ENCODE measurements around the gene GPC5. TPM values are rescaled to one million over a fixed set of nuclear protein-coding genes. Genes with fewer than 3 reads are reported as not detected.

GPC5 gene
- total RNA-seq, 1 experiment from 2014 or later = 0.15 TPM

- H3K9me3 Mint-ChIP-seq = no peaks in the 10 kb centered on the region
- Histone ChIP-seq H3K23me2 (ENCODE audit: insufficient read length, low read depth, low read length, poor library complexity, severe bottlenecking) (no peaks in the 10 kb centered on the region), H4K91ac (ENCODE audit: insufficient read length, low read depth, low read length) (no peak overlapping the region), H2BK15ac (ENCODE audit: low read depth, low read length) (no peak overlapping the region), H2BK12ac (ENCODE audit: insufficient read length, low read depth, low read length) (no peak overlapping the region), H4K5ac (ENCODE audit: insufficient read length, low read depth, low read length) (no peak overlapping the region), H3K79me1 (ENCODE audit: insufficient read depth, low read depth, low read length, poor library complexity, severe bottlenecking) (no peaks in the 10 kb centered on the region), H3K27ac (ENCODE audit: insufficient read length, low read depth, low read length) (no peak overlapping the region), H3K56ac (ENCODE audit: insufficient read length, low read depth, low read length) (no peak overlapping the region), H2AFZ (ENCODE audit: low read length) (no peak overlapping the region), H3K9me3 (ENCODE audit: control insufficient read depth, low read depth, low read length) (no peaks in the 10 kb centered on the region), H2BK20ac (ENCODE audit: low read depth, low read length, poor library complexity, severe bottlenecking) (no peak overlapping the region), H3K9ac (ENCODE audit: extremely low read depth, insufficient read length, low read length) (no peak overlapping the region), H3K4me2 (ENCODE audit: insufficient read depth, insufficient read length, low read length) (no peak overlapping the region), H3K18ac (ENCODE audit: insufficient read length, low read depth, low read length) (no peak overlapping the region), H2AK5ac (ENCODE audit: insufficient read length, low read length) (no peak overlapping the region), H3K79me2 (ENCODE audit: insufficient read depth, low read length) (no peaks in the 10 kb centered on the region), H2BK5ac (ENCODE audit: insufficient read length, low read length) (no peak overlapping the region), H3K23ac (ENCODE audit: insufficient read length, low read depth, low read length) (no peak overlapping the region), H4K20me1 (ENCODE audit: control insufficient read depth, insufficient read depth, insufficient read length) (no peaks in the 10 kb centered on the region), H3K14ac (ENCODE audit: insufficient read depth, low read length) (no peak overlapping the region), H3T11ph (ENCODE audit: low read length) (no peak overlapping the region), H3K4me1 (ENCODE audit: insufficient read depth, low read length) (no peaks in the 10 kb centered on the region), H4K8ac (replicated peaks; ENCODE audit: insufficient read length, low read depth, low read length) (no peak overlapping the region), H2BK120ac (ENCODE audit: low read depth, low read length, poor library complexity, severe bottlenecking) (no peak overlapping the region), H3K27me3 (ENCODE audit: insufficient read depth, low read length) (no peaks in the 10 kb centered on the region), H3K4ac (ENCODE audit: low read depth, low read length) (no peak overlapping the region)
- no peak for DNase-seq
- H3K36me3 Mint-ChIP-seq (ENCODE audit: insufficient read depth in 1 of 3, low read depth in 3 of 3) = no peaks in the 10 kb centered on the region
- H3K4me3 Mint-ChIP-seq = no peak overlapping the region
- WGBS (ENCODE audit: extremely low coverage, insufficient read length, low lambda C conversion rate) = no CpG with 5 or more reads among the region's 1 CpG
- H3K27me3 Mint-ChIP-seq (ENCODE audit: low read depth) = no peaks in the 10 kb centered on the region
- H3K27ac Mint-ChIP-seq = no peak overlapping the region
- no peaks in the 10 kb centered on the region for H3K4me1 Mint-ChIP-seq
- TF ChIP-seq CTCF (conservative IDR thresholded peaks at IDR 0.05) = no peak
Measured at GRCh38 chr13:92172191-92172590, 773.8 kb downstream of the GPC5 start.

Data from H9 (cell line).